A549 (cell line): ENCODE measurements around the gene UGT1A4. TPM values are rescaled to one million over a fixed set of nuclear protein-coding genes. Genes with fewer than 3 reads are reported as not detected.

Experiments
- ATAC-seq, 2 experiments: fragments of 200-7000 bp in 1 of 2; fragments of >200 bp in 1 of 2; cut with Nextera tagmentation in 1 of 2; cut with Tn5 transposase in 1 of 2; 3 replicates each; pipeline versions ENCODE4 v1.8.0 to v1.9.1; 2018 to 2020; ENCODE audit warnings: mild to moderate bottlenecking in 1 of 2, moderate library complexity in 1 of 2
- CTCF ChIA-PET: fragments of 300-600 bp; sonication (Branson Sonifier 250); formaldehyde crosslinking; extraction: SDS; loops from one replicate; lab custom pipeline; 2021; ENCODE audit warnings: antibody characterized with exemption, inconsistent platforms; lab: Yijun Ruan, JAX
- POLR2A ChIA-PET: fragments of 350-600 bp; formaldehyde crosslinking; extraction: SDS; loops from one replicate; lab custom pipeline; 2021; ENCODE audit warnings: antibody characterized with exemption, inconsistent platforms; lab: Yijun Ruan, JAX
- DNase-seq, 2 experiments: peaks; one replicate each; pipeline versions ENCODE4 v3.0.0 to v3.0.0-alpha.2; 2011 to 2016; ENCODE audit warnings: low read depth in 1 of 2, low spot score in 1 of 2
- FAIRE-seq: peaks from 2 replicates; lab custom pipeline; 2011; peaks lifted over from hg19 to GRCh38; lab: Jason Lieb, UNC
- H3K27ac ChIP-seq, 2 experiments: fragments of >200 bp; sonication (Bioruptor Twin); formaldehyde crosslinking; 3 replicates each; pipeline ENCODE4 v1.5.1; 2016 to 2017
- H3K4me1 ChIP-seq: fragments of >200 bp; sonication (Bioruptor Twin); formaldehyde crosslinking; 3 replicates; pipeline ENCODE4 v1.6.1; 2016
- H3K4me2 ChIP-seq: fragments of >200 bp; sonication (Bioruptor Twin); formaldehyde crosslinking; 3 replicates; pipeline ENCODE4 v1.6.1; 2016
- H3K4me3 ChIP-seq: fragments of >200 bp; sonication (Bioruptor Twin); formaldehyde crosslinking; 3 replicates; pipeline ENCODE4 v1.5.1; 2016
- H3K9me3 ChIP-seq: fragments of >200 bp; sonication (Bioruptor Twin); formaldehyde crosslinking; 3 replicates; pipeline ENCODE4 v1.6.1; 2016
- CHD4 ChIP-seq: fragments of 200-600 bp; sonication (generic); IDR thresholded peaks from 2 replicates; pipeline ENCODE4 v1.6.1; 2016; ENCODE audit warnings: antibody characterized with exemption, mild to moderate bottlenecking, borderline replicate concordance
- FOSB ChIP-seq: fragments of 250-450 bp; sonication (Bioruptor Pico); IDR thresholded peaks from 2 replicates; pipeline ENCODE4 v1.5.0; 2020; ENCODE audit warnings: mild to moderate bottlenecking, moderate library complexity
- GATA3 ChIP-seq: IDR thresholded peaks from 2 replicates; pipeline ENCODE4 v1.6.1; 2012; ENCODE audit warnings: borderline replicate concordance
- HOXA7 ChIP-seq: fragments of 250-450 bp; sonication (Bioruptor Pico); IDR thresholded peaks from 2 replicates; pipeline ENCODE4 v1.5.0; 2020; ENCODE audit warnings: mild to moderate bottlenecking, moderate library complexity
- HOXB5 ChIP-seq: fragments of 250-450 bp; sonication (Bioruptor Pico); IDR thresholded peaks from 2 replicates; pipeline ENCODE4 v1.5.0; 2020; ENCODE audit warnings: mild to moderate bottlenecking, moderate library complexity
- KDM1A ChIP-seq: fragments of 200-600 bp; sonication (generic); IDR thresholded peaks from 2 replicates; pipeline ENCODE4 v1.6.1; 2016; ENCODE audit warnings: low read depth, mild to moderate bottlenecking
- KDM5A ChIP-seq: fragments of 200-600 bp; sonication (generic); IDR thresholded peaks from 2 replicates; pipeline ENCODE4 v1.6.1; 2016; ENCODE audit warnings: antibody characterized with exemption, mild to moderate bottlenecking
- MYC ChIP-seq: IDR thresholded peaks from 2 replicates; pipeline ENCODE4 v1.6.1; 2012; ENCODE audit warnings: mild to moderate bottlenecking, inconsistent platforms, low read length, improper control_type of control experiment, borderline replicate concordance
- NR3C1 ChIP-seq: fragments of >200 bp; sonication (Bioruptor Twin); formaldehyde crosslinking; IDR thresholded peaks from 3 replicates; pipeline ENCODE4 v1.6.1; 2017
- PHF8 ChIP-seq: fragments of 200-600 bp; sonication (generic); IDR thresholded peaks from 2 replicates; pipeline ENCODE4 v1.6.1; 2016; ENCODE audit warnings: low read depth, mild to moderate bottlenecking, antibody characterized with exemption, moderate library complexity, borderline replicate concordance
- POLR2A ChIP-seq: IDR thresholded peaks from 2 replicates; pipeline ENCODE4 v1.6.1; 2012; ENCODE audit warnings: mild to moderate bottlenecking, low read length
- RFX5 ChIP-seq: fragments of 450-650 bp; IDR thresholded peaks from 2 replicates; pipeline ENCODE4 v1.7.1; 2014; ENCODE audit warnings: antibody characterized with exemption, mild to moderate bottlenecking, moderate library complexity
- SREBF2 ChIP-seq: fragments of 450-650 bp; IDR thresholded peaks from 2 replicates; pipeline ENCODE4 v1.6.1; 2014; ENCODE audit warnings: mild to moderate bottlenecking, moderate library complexity
- WGBS: methylation state at CpG from one replicate; pipeline ENCODE4 v1.1.6; 2017; ENCODE audit errors: missing lambda C conversion rate; 5-methylcytosine and 5-hydroxymethylcytosine counted together
- polyA minus RNA-seq: library from RNA; depleted of rRNA, polyadenylated mRNA; stranded (reverse); fragments of >200 nt; gene quantifications from 2 replicates; pipeline ENCODE4 v1.2.3, GENCODE V29; 2011; rRNA and poly(A)+ RNA removed
- polyA plus RNA-seq, 4 experiments: library from polyadenylated mRNA; depleted of rRNA in 3 of 4; stranded (reverse); fragments of >200 nt; fragmentation: RNase III in 1 of 4; extraction: RNeasy Plus Mini Kit Qiagen cat#74134 plus additional on column Dnase treatment in 1 of 4; gene quantifications; 2 replicates in 3 of 4; 3 replicates in 1 of 4; pipeline ENCODE4 v1.2.3, GENCODE V29; 2011 to 2017
- TF ChIP-seq, protein P1 (sequence below): fragments of >200 bp; sonication (Bioruptor Twin); formaldehyde crosslinking; IDR thresholded peaks from 3 replicates; pipeline ENCODE4 v1.5.1; 2016
- TF ChIP-seq, protein P2 (sequence below): fragments of 200-600 bp; sonication (generic); IDR thresholded peaks from 2 replicates; pipeline ENCODE4 v1.6.1; 2016; ENCODE audit warnings: antibody characterized with exemption, mild to moderate bottlenecking, moderate library complexity

UGT1A4 gene
- polyA plus RNA-seq (2011; rRNA removed) (0.09 and 0.13 TPM in 2 replicates), polyA plus RNA-seq (2017; fragmentation: RNase III; extraction: RNeasy Plus Mini Kit Qiagen cat#74134 plus additional on column Dnase treatment) (0.05 to 0.14 TPM (median 0.12 TPM) in 3 replicates), polyA minus RNA-seq (1.4 and 1.6 TPM in 2 replicates)
- 0.10 and 0.20 TPM in 2 replicates for polyA plus RNA-seq (2012; cell fraction: cytosol; rRNA removed)
- polyA plus RNA-seq (2012; cell fraction: nucleus; rRNA removed), result 0.30 and 0.43 TPM in 2 replicates

DNA sequence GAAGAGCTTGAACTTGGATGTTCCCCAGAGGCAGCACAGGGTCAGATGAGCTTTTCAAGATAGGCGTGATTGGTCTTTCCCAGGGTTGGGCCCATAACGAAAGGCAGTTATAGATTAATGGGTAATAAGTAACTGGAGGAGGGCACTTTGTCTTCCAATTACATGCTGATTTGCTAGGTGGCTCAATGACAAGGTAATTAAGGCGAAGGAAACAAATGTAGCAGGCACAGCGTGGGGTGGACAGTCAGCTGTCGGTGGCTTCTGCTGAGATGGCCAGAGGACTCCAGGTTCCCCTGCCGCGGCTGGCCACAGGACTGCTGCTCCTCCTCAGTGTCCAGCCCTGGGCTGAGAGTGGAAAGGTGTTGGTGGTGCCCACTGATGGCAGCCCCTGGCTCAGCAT lies at the start of gene UGT1A4:
TSS of gene UGT1A4 (plus strand) at position 185 of the 400 bp plus-strand sequence. CDS start at position 270, 85 bp downstream.
- Histone ChIP-seq H3K4me3 (no peak within 1 kb of the TSS), H3K4me2 (no peak within 1 kb of the TSS)
- CTCF ChIA-PET, result interaction anchor here (1.1 to 1.4 kb wide), 2 partner anchors 12 to 114 kb away, joined by 4 to 5 read pairs; no protein-coding TSS in a partner anchor
- TF ChIP-seq HOXB5 (CRISPR knock-in tag) (no peak), FOSB (CRISPR knock-in tag) (no peak), MYC (no peak), NR3C1 (no peak), PHF8 (no peak), RFX5 (no peak), CHD4 (no peak), HOXA7 (CRISPR knock-in tag) (no peak), POLR2A (no peak), GATA3 (no peak), KDM5A (no peak)
- TF ChIP-seq, protein P1, sequence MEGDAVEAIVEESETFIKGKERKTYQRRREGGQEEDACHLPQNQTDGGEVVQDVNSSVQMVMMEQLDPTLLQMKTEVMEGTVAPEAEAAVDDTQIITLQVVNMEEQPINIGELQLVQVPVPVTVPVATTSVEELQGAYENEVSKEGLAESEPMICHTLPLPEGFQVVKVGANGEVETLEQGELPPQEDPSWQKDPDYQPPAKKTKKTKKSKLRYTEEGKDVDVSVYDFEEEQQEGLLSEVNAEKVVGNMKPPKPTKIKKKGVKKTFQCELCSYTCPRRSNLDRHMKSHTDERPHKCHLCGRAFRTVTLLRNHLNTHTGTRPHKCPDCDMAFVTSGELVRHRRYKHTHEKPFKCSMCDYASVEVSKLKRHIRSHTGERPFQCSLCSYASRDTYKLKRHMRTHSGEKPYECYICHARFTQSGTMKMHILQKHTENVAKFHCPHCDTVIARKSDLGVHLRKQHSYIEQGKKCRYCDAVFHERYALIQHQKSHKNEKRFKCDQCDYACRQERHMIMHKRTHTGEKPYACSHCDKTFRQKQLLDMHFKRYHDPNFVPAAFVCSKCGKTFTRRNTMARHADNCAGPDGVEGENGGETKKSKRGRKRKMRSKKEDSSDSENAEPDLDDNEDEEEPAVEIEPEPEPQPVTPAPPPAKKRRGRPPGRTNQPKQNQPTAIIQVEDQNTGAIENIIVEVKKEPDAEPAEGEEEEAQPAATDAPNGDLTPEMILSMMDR, result no peak
- TF ChIP-seq, all 56 proteins: peak for 0
- DNase-seq (no peak), FAIRE-seq (no peak), ATAC-seq (no peak; a peak in 1 of 6 replicates)
- POLR2A ChIA-PET, result no interaction called here
- peaks cover 3% of the 10 kb centered on the region; the same call in 1 of the 3 replicates for H3K9me3 ChIP-seq
- H3K27ac ChIP-seq, result peak within 1 kb of the TSS; percentile 28 to 66; a peak in 4 of 6 replicates
- 96% methylated on average over 7 of the region's 7 CpGs for WGBS
- H3K4me1 ChIP-seq, result peaks cover 7% of the 10 kb centered on the region; the same call in 1 of the 3 replicates

DNA sequence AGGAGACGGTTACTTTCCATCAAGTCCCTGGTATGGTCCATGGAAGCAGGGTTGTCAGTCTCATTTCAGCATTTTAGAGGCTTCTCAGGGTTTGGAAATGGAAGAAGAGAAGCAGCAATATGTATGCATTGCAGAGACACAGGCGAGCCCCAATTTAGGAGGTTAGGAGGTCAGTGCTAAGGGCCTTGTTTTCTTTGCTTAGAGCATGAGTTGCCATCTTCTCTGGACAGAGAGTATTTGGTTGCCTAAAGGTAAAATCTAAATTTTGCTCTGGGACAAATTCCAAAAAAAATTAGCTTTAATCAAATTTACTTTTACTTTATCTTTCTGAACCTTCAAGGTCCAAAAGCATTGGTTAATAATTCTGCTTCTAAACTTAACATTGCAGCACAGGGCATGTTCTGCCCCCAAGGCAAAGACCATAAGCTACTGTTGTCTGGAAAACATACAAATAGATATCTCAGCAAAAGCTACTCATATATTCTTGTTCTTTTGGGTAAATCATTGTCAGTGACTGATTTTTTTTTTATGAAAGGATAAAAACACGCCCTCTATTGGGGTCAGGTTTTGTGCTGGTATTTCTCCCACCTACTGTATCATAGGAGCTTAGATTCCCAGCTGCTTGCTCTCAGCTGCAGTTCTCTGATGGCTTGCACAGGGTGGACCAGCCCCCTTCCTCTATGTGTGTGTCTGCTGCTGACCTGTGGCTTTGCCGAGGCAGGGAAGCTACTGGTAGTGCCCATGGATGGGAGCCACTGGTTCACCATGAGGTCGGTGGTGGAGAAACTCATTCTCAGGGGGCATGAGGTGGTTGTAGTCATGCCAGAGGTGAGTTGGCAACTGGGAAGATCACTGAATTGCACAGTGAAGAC lies 47.0 kb upstream of the UGT1A4 start, which contains the start of gene UGT1A9:
TSS of gene UGT1A9 (plus strand) at position 609 of the 872 bp plus-strand sequence. CDS start at position 646, 37 bp downstream.
- H3K4me1 ChIP-seq, result peaks cover 27% of the 10 kb centered on the region
- ATAC-seq, result peak in 1 of 2 experiments; percentile 62; a peak in 3 of 6 replicates
- H3K4me3 ChIP-seq, result no peak within 1 kb of the TSS
- peak within 1 kb of the TSS; percentile 82 to 90 for H3K27ac ChIP-seq
- peaks cover 31% of the 10 kb centered on the region; the same call in 2 of the 3 replicates for H3K9me3 ChIP-seq
- WGBS, result 62% methylated on average over 5 of the region's 5 CpGs
- ChIA-PET CTCF (interaction anchor here (1.0 kb wide), 1 partner anchor 19 kb away, joined by 3 read pairs; no protein-coding TSS in a partner anchor), POLR2A (interaction anchor here (0.6 kb wide), 1 partner anchor 106 kb away, joined by 3 read pairs; no protein-coding TSS in a partner anchor)
- peak in 1 of 2 experiments; percentile 47 for DNase-seq
- TF ChIP-seq SREBF2 (no peak), KDM1A (no peak)
- TF ChIP-seq, protein P2, sequence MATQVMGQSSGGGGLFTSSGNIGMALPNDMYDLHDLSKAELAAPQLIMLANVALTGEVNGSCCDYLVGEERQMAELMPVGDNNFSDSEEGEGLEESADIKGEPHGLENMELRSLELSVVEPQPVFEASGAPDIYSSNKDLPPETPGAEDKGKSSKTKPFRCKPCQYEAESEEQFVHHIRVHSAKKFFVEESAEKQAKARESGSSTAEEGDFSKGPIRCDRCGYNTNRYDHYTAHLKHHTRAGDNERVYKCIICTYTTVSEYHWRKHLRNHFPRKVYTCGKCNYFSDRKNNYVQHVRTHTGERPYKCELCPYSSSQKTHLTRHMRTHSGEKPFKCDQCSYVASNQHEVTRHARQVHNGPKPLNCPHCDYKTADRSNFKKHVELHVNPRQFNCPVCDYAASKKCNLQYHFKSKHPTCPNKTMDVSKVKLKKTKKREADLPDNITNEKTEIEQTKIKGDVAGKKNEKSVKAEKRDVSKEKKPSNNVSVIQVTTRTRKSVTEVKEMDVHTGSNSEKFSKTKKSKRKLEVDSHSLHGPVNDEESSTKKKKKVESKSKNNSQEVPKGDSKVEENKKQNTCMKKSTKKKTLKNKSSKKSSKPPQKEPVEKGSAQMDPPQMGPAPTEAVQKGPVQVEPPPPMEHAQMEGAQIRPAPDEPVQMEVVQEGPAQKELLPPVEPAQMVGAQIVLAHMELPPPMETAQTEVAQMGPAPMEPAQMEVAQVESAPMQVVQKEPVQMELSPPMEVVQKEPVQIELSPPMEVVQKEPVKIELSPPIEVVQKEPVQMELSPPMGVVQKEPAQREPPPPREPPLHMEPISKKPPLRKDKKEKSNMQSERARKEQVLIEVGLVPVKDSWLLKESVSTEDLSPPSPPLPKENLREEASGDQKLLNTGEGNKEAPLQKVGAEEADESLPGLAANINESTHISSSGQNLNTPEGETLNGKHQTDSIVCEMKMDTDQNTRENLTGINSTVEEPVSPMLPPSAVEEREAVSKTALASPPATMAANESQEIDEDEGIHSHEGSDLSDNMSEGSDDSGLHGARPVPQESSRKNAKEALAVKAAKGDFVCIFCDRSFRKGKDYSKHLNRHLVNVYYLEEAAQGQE, result no peak
- no peak for FAIRE-seq
- H3K4me2 ChIP-seq, result no peak within 1 kb of the TSS
